ENCODE data around the gene BICRA. TPM values are rescaled to one million over a fixed set of nuclear protein-coding genes. Genes with fewer than 3 reads are reported as not detected.

The BICRA gene
- total RNA-seq, 1 donor from 2014 or later, result 7.8 TPM

DNA sequence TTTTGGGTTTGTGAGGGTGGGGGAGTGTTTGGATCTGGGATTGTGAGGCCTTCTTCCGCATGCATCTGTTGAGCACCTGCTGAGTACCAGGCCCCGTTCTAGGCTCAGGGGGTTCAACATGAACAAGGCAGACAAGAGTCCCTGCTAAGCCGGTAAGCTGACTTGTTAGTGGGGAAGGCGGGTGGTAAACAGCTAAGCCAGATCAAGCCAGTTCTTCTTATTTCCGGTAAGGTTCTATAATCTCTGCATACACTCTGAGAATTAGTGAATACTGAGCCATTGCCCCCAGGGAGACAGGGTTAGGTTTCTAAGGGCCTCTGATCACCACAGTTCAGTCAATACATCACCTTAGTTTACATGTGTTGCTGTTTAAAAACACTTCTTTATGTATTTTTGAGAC, 94.4 kb downstream of the BICRA start:
- TF ChIP-seq CTCF (IDR thresholded peaks at IDR 0.05; ENCODE audit: borderline replicate concordance), result no peak
- intact Hi-C loops (cut with micrococcal nuclease), result loop anchor here (5.0 kb wide), 1 partner anchor 89 kb away; no protein-coding TSS in a partner anchor
- Histone ChIP-seq H3K27ac (replicated peaks) (no peak overlapping the region), H3K4me3 (no peak overlapping the region), H3K36me3 (peaks cover 53% of the 10 kb centered on the region), H3K4me1 (no peaks in the 10 kb centered on the region), H3K27me3 (ENCODE audit: low read depth) (no peaks in the 10 kb centered on the region), H3K9me3 (replicated peaks) (no peaks in the 10 kb centered on the region)
- DNase-seq, result no peak

DNA sequence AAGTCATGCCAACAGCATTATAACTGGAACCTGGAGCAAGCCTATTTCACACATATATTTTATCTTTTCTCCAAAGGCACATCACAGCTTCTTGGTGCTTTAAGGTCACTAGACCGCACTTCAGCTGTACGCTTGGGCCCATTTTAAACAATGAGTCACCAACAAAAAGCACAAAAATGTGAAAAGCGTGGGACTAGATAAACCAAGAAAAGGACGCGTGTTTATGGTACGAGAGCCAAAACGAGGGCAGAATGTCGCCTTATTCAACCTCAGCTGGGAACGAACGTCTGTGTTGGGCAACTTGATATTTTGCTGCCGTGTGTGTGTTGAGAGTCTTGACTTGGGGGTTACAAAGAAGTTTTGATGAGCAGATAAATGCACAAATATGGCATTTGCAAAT, 95.1 kb downstream of the BICRA start:
- intact Hi-C loops (cut with micrococcal nuclease), result loop anchor here (5.0 kb wide), 1 partner anchor 88 kb away; no protein-coding TSS in a partner anchor
- Histone ChIP-seq H3K27ac (replicated peaks) (no peak overlapping the region), H3K4me3 (no peak overlapping the region), H3K9me3 (replicated peaks) (no peaks in the 10 kb centered on the region), H3K4me1 (no peaks in the 10 kb centered on the region), H3K36me3 (peaks cover 46% of the 10 kb centered on the region), H3K27me3 (ENCODE audit: low read depth) (no peaks in the 10 kb centered on the region)
- DNase-seq, result no peak
- TF ChIP-seq CTCF (IDR thresholded peaks at IDR 0.05; ENCODE audit: borderline replicate concordance), result no peak

- no peaks in the 10 kb centered on the region for H3K4me1 ChIP-seq
- no peak for DNase-seq
- H3K36me3 ChIP-seq, result peaks cover 40% of the 10 kb centered on the region
- H3K27me3 ChIP-seq (ENCODE audit: low read depth), result no peaks in the 10 kb centered on the region
- H3K9me3 ChIP-seq (replicated peaks), result no peaks in the 10 kb centered on the region
- H3K27ac ChIP-seq (replicated peaks), result no peak overlapping the region
- H3K4me3 ChIP-seq, result no peak overlapping the region
- intact Hi-C loops (cut with micrococcal nuclease), result loop anchor here (5.0 kb wide), 1 partner anchor 88 kb away; no protein-coding TSS in a partner anchor
- no peak for TF ChIP-seq CTCF (IDR thresholded peaks at IDR 0.05; ENCODE audit: borderline replicate concordance)
Measured at GRCh38 chr19:47704656-47705055, 95.7 kb downstream of the BICRA start.

- DNase-seq, result peak; percentile 66
Measured at GRCh38 chr19:47707135-47707925, 98.4 kb downstream of the BICRA start.

DNA sequence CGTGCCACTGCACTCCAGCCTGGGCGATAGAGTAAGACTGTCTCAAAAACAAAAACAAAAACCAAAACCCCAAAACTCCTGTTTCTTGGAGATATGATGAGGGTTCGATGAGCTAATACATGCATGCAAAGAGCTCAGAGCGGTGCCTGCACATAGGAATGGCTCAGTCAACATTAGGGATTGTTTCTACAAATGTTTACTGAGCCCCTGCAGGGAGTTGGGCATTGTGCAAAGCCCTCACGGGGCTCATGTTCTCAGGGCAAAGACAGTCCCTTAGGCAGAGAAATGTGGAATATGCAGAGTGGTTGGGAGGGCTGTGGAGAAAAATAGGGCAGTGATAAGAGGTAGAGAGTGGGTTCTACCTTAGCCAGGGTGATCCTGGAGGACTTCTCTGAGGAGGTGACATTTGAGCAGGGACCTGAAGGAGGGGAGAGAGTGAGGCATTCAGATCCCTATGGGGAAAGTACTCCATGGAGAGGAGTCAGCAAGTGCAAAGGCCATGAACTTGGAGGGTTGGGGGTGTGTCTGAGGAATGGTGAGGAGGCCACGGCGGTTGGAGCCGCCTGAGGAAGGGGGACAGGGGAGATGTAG, 102.8 kb downstream of the BICRA start:
- no peak for DNase-seq

More at GRCh38 chr19:47707135-47707925, 98.4 kb downstream of the BICRA start:
- TF ChIP-seq CTCF (IDR thresholded peaks at IDR 0.05; ENCODE audit: borderline replicate concordance), result peak; percentile 86
- no peak overlapping the region for H3K4me3 ChIP-seq
- H3K27me3 ChIP-seq (ENCODE audit: low read depth), result peaks cover 8% of the 10 kb centered on the region
- peaks cover 13% of the 10 kb centered on the region for H3K36me3 ChIP-seq
- H3K4me1 ChIP-seq, result no peaks in the 10 kb centered on the region
- no peaks in the 10 kb centered on the region for H3K9me3 ChIP-seq (replicated peaks)
- no peak overlapping the region for H3K27ac ChIP-seq (replicated peaks)
- intact Hi-C loops (cut with micrococcal nuclease), result loop anchor here (2.0 kb wide), 1 partner anchor 271 kb away; no protein-coding TSS in a partner anchor

More for the DNA sequence above, 102.8 kb downstream of the BICRA start:
- no peak for TF ChIP-seq CTCF (IDR thresholded peaks at IDR 0.05; ENCODE audit: borderline replicate concordance)
- H3K36me3 ChIP-seq, result peaks cover 6% of the 10 kb centered on the region
- H3K27ac ChIP-seq (replicated peaks), result no peak overlapping the region
- H3K4me1 ChIP-seq, result peaks cover 36% of the 10 kb centered on the region
- peaks cover 6% of the 10 kb centered on the region for H3K9me3 ChIP-seq (replicated peaks)
- intact Hi-C loops (cut with micrococcal nuclease), result no loop called here
- no peak overlapping the region for H3K4me3 ChIP-seq
- H3K27me3 ChIP-seq (ENCODE audit: low read depth), result peaks cover 24% of the 10 kb centered on the region

All from left ventricle myocardium inferior (tissue), 1 donor.